HEK293 (cell line): ENCODE measurements around the gene CKB.

Experiments used
- KLF1 ChIP-seq: fragments of 450-650 bp; formaldehyde crosslinking; IDR thresholded peaks from 2 replicates; pipeline ENCODE4 v1.5.1; 2016; ENCODE audit warnings: missing biosample characterization, missing genetic modification characterization
- KLF10 ChIP-seq: fragments of 450-650 bp; IDR thresholded peaks from 2 replicates; pipeline ENCODE4 v1.5.1; 2018; ENCODE audit warnings: missing biosample characterization, mild to moderate bottlenecking, missing genetic modification characterization
- KLF16 ChIP-seq: fragments of 450-650 bp; formaldehyde crosslinking; IDR thresholded peaks from 2 replicates; pipeline ENCODE4 v1.5.1; 2017; ENCODE audit warnings: missing biosample characterization, missing genetic modification characterization
- KLF8 ChIP-seq: fragments of 450-650 bp; formaldehyde crosslinking; IDR thresholded peaks from 2 replicates; pipeline ENCODE4 v1.5.1; 2016; ENCODE audit warnings: missing biosample characterization, missing genetic modification characterization
- PATZ1 ChIP-seq: fragments of 450-650 bp; formaldehyde crosslinking; IDR thresholded peaks from 2 replicates; pipeline ENCODE4 v1.5.1; 2016; ENCODE audit warnings: missing biosample characterization, missing genetic modification characterization
- PRDM4 ChIP-seq: fragments of 450-650 bp; formaldehyde crosslinking; IDR thresholded peaks from 2 replicates; pipeline ENCODE4 v1.5.1; 2017; ENCODE audit warnings: missing biosample characterization, missing genetic modification characterization
- WT1 ChIP-seq: fragments of 450-650 bp; formaldehyde crosslinking; IDR thresholded peaks from 2 replicates; pipeline ENCODE4 v1.5.1; 2016; ENCODE audit warnings: missing biosample characterization, missing genetic modification characterization
- ZBTB7A ChIP-seq: fragments of 450-650 bp; formaldehyde crosslinking; IDR thresholded peaks from 2 replicates; pipeline ENCODE4 v1.5.1; 2016; ENCODE audit warnings: low read depth, missing biosample characterization, missing genetic modification characterization
- ZFP3 ChIP-seq: fragments of 450-650 bp; formaldehyde crosslinking; IDR thresholded peaks from 2 replicates; pipeline ENCODE4 v1.5.1; 2016; ENCODE audit warnings: low read depth, missing biosample characterization, missing genetic modification characterization
- ZIC2 ChIP-seq: fragments of 450-650 bp; formaldehyde crosslinking; IDR thresholded peaks from 2 replicates; pipeline ENCODE4 v1.5.1; 2016; ENCODE audit warnings: missing biosample characterization, missing genetic modification characterization
- ZNF148 ChIP-seq: fragments of 450-650 bp; formaldehyde crosslinking; IDR thresholded peaks from 2 replicates; pipeline ENCODE4 v1.5.0; 2017; ENCODE audit warnings: missing biosample characterization, missing genetic modification characterization, borderline replicate concordance
- ZNF248 ChIP-seq: fragments of 450-650 bp; formaldehyde crosslinking; IDR thresholded peaks from 2 replicates; pipeline ENCODE4 v1.5.1; 2017; ENCODE audit warnings: missing biosample characterization, missing genetic modification characterization
- ZNF366 ChIP-seq: fragments of 450-650 bp; formaldehyde crosslinking; conservative IDR thresholded peaks from 2 replicates; pipeline ENCODE4 v1.5.1; 2016; ENCODE audit warnings: missing biosample characterization, missing genetic modification characterization
- ZNF513 ChIP-seq: fragments of 450-650 bp; IDR thresholded peaks from 2 replicates; pipeline ENCODE4 v1.5.1; 2018; ENCODE audit warnings: missing biosample characterization, missing genetic modification characterization
- ZNF518A ChIP-seq: fragments of 450-650 bp; formaldehyde crosslinking; conservative IDR thresholded peaks from 2 replicates; pipeline ENCODE4 v1.5.1; 2016; ENCODE audit warnings: low read depth, missing biosample characterization, missing genetic modification characterization
- ZNF521 ChIP-seq: fragments of 450-650 bp; formaldehyde crosslinking; IDR thresholded peaks from 2 replicates; pipeline ENCODE4 v1.5.1; 2017; ENCODE audit warnings: missing biosample characterization, mild to moderate bottlenecking, missing genetic modification characterization
- ZNF529 ChIP-seq: fragments of 450-650 bp; formaldehyde crosslinking; IDR thresholded peaks from 2 replicates; pipeline ENCODE4 v1.5.1; 2017; ENCODE audit warnings: missing genetic modification characterization, missing biosample characterization; ENCODE audit not compliant: insufficient replicate concordance
- ZNF548 ChIP-seq: fragments of 450-650 bp; formaldehyde crosslinking; IDR thresholded peaks from 2 replicates; pipeline ENCODE4 v1.5.1; 2016; ENCODE audit warnings: missing biosample characterization, missing genetic modification characterization
- ZNF677 ChIP-seq: fragments of 450-650 bp; IDR thresholded peaks from 2 replicates; pipeline ENCODE4 v1.5.0; 2018; ENCODE audit warnings: missing biosample characterization, mild to moderate bottlenecking, missing genetic modification characterization, moderate library complexity
- ZNF701 ChIP-seq: fragments of 450-650 bp; formaldehyde crosslinking; IDR thresholded peaks from 2 replicates; pipeline ENCODE4 v1.5.1; 2016; ENCODE audit warnings: missing biosample characterization, missing genetic modification characterization
- TF ChIP-seq, protein P1 (sequence below): fragments of 450-650 bp; formaldehyde crosslinking; IDR thresholded peaks from 2 replicates; pipeline ENCODE4 v1.5.1; 2016; ENCODE audit warnings: missing biosample characterization, missing genetic modification characterization, borderline replicate concordance

Gene CKB

DNA sequence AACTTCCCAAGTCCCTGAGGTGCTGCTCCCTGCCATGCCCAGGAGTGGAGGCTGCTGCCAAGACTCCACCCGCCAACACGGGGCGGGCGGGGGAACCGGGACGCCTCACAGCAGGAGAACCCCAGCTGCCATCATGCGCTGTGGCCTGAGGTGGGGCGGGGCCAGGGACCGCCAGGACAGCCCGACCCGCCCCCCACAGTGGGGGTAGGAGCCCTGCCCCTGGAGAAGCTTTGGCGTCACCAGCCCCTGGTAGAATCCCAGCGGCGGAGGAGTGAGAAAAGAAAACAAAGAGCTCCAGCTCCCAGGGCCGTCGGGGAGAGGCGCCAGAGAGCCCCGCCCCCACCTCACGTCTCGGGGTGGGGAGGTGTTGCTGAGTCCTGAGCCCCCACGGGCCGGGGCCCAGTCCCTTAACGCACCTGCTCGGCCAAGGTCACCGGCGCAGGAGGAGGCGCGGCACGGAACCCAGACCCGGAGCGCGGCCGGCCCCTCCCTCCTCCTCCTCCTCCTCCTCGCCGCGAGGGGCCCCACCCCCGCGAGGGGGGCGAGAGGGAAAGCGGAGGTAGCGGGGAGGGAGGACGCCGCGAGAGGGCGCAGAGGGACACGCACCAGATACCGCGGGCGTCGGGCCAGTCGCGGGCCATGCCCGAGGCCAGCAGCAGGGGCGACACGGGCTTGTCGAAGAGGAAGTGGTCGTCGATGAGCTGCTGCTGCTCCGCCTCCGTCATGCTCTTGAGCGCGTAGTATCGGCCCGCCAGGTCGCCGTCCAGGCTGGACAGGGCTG, 1.8 kb downstream of the CKB start (continued):
- no peak for TF ChIP-seq ZNF518A (tag by site-specific recombination)
- TF ChIP-seq ZNF521 (tag by site-specific recombination): no peak
- TF ChIP-seq ZNF148 (tag by site-specific recombination): no peak
- no peak for TF ChIP-seq ZNF248
- peak; percentile 96 for TF ChIP-seq ZIC2 (tag by site-specific recombination)
- TF ChIP-seq ZNF513 (tag by site-specific recombination): peak; percentile 96
- TF ChIP-seq, protein P1, sequence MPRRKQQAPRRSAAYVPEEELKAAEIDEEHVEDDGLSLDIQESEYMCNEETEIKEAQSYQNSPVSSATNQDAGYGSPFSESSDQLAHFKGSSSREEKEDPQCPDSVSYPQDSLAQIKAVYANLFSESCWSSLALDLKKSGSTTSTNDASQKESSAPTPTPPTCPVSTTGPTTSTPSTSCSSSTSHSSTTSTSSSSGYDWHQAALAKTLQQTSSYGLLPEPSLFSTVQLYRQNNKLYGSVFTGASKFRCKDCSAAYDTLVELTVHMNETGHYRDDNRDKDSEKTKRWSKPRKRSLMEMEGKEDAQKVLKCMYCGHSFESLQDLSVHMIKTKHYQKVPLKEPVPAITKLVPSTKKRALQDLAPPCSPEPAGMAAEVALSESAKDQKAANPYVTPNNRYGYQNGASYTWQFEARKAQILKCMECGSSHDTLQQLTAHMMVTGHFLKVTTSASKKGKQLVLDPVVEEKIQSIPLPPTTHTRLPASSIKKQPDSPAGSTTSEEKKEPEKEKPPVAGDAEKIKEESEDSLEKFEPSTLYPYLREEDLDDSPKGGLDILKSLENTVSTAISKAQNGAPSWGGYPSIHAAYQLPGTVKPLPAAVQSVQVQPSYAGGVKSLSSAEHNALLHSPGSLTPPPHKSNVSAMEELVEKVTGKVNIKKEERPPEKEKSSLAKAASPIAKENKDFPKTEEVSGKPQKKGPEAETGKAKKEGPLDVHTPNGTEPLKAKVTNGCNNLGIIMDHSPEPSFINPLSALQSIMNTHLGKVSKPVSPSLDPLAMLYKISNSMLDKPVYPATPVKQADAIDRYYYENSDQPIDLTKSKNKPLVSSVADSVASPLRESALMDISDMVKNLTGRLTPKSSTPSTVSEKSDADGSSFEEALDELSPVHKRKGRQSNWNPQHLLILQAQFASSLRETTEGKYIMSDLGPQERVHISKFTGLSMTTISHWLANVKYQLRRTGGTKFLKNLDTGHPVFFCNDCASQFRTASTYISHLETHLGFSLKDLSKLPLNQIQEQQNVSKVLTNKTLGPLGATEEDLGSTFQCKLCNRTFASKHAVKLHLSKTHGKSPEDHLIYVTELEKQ (tag by site-specific recombination): peak; percentile 83; the same call in 1 of the 2 replicates
- TF ChIP-seq ZBTB7A (tag by site-specific recombination): peak; percentile 100
- TF ChIP-seq KLF1 (tag by site-specific recombination): peak; percentile 90
- no peak for TF ChIP-seq ZNF677
- peak; percentile 99 for TF ChIP-seq KLF16 (tag by site-specific recombination)
- peak; percentile 71 for TF ChIP-seq PRDM4 (tag by site-specific recombination)
- no peak for TF ChIP-seq ZNF548 (tag by site-specific recombination)
- peak; percentile 96 for TF ChIP-seq KLF10
- TF ChIP-seq KLF8: peak; percentile 94
- TF ChIP-seq ZNF366 (tag by site-specific recombination): peak; percentile 87
- TF ChIP-seq PATZ1 (tag by site-specific recombination): peak; percentile 99
- no peak for TF ChIP-seq ZNF529 (tag by site-specific recombination)
- TF ChIP-seq WT1 (tag by site-specific recombination): peak; percentile 93
- TF ChIP-seq ZFP3 (tag by site-specific recombination): no peak
- no peak for TF ChIP-seq ZNF701
